Measurements from ENCODE around the gene PISD.

- TF ChIP-seq, protein P1, sequence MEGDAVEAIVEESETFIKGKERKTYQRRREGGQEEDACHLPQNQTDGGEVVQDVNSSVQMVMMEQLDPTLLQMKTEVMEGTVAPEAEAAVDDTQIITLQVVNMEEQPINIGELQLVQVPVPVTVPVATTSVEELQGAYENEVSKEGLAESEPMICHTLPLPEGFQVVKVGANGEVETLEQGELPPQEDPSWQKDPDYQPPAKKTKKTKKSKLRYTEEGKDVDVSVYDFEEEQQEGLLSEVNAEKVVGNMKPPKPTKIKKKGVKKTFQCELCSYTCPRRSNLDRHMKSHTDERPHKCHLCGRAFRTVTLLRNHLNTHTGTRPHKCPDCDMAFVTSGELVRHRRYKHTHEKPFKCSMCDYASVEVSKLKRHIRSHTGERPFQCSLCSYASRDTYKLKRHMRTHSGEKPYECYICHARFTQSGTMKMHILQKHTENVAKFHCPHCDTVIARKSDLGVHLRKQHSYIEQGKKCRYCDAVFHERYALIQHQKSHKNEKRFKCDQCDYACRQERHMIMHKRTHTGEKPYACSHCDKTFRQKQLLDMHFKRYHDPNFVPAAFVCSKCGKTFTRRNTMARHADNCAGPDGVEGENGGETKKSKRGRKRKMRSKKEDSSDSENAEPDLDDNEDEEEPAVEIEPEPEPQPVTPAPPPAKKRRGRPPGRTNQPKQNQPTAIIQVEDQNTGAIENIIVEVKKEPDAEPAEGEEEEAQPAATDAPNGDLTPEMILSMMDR (tag by site-specific recombination; IDR thresholded peaks at IDR 0.05), result no peak
- TF ChIP-seq, protein P2, sequence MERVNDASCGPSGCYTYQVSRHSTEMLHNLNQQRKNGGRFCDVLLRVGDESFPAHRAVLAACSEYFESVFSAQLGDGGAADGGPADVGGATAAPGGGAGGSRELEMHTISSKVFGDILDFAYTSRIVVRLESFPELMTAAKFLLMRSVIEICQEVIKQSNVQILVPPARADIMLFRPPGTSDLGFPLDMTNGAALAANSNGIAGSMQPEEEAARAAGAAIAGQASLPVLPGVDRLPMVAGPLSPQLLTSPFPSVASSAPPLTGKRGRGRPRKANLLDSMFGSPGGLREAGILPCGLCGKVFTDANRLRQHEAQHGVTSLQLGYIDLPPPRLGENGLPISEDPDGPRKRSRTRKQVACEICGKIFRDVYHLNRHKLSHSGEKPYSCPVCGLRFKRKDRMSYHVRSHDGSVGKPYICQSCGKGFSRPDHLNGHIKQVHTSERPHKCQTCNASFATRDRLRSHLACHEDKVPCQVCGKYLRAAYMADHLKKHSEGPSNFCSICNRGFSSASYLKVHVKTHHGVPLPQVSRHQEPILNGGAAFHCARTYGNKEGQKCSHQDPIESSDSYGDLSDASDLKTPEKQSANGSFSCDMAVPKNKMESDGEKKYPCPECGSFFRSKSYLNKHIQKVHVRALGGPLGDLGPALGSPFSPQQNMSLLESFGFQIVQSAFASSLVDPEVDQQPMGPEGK (tag by site-specific recombination; IDR thresholded peaks at IDR 0.05), result no peak
- TF ChIP-seq ZSCAN30 (tag by site-specific recombination; IDR thresholded peaks at IDR 0.05) (no peak), ZNF221 (tag by site-specific recombination; IDR thresholded peaks at IDR 0.05; ENCODE audit: borderline replicate concordance) (no peak), ZNF501 (tag by site-specific recombination; IDR thresholded peaks at IDR 0.05) (no peak), ZBTB8A (tag by site-specific recombination; IDR thresholded peaks at IDR 0.05) (no peak), ZNF10 (tag by site-specific recombination; IDR thresholded peaks at IDR 0.05) (no peak), ZNF114 (tag by site-specific recombination; IDR thresholded peaks at IDR 0.05) (no peak)
- TF ChIP-seq, protein P3, sequence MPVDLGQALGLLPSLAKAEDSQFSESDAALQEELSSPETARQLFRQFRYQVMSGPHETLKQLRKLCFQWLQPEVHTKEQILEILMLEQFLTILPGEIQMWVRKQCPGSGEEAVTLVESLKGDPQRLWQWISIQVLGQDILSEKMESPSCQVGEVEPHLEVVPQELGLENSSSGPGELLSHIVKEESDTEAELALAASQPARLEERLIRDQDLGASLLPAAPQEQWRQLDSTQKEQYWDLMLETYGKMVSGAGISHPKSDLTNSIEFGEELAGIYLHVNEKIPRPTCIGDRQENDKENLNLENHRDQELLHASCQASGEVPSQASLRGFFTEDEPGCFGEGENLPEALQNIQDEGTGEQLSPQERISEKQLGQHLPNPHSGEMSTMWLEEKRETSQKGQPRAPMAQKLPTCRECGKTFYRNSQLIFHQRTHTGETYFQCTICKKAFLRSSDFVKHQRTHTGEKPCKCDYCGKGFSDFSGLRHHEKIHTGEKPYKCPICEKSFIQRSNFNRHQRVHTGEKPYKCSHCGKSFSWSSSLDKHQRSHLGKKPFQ (tag by site-specific recombination; IDR thresholded peaks at IDR 0.05), result no peak
These were observed 8.1 kb downstream of the PISD start for GRCh38 chr22:31653944-31654343.
